HCT116 (cell line): ENCODE measurements around the gene DNAJC9. TPM values are rescaled to one million over a fixed set of nuclear protein-coding genes. Genes with fewer than 3 reads are reported as not detected.

Experiments
- ATAC-seq: fragments of 200-7000 bp; cut with Tn5 transposase; 2 replicates; pipeline ENCODE4 v1.9.1; 2020; ENCODE audit warnings: mild to moderate bottlenecking, moderate library complexity
- BruUV-seq: library from RNA; stranded (reverse); fragments of 400-500 nt; replicated peaks from 2 replicates; lab custom pipeline; 2021; lab: Mats Ljungman, UMichigan
- CTCF ChIA-PET: fragments of 300-600 bp; sonication (Branson Sonifier 250); formaldehyde crosslinking; loops from one replicate; lab custom pipeline; 2021; ENCODE audit warnings: antibody characterized with exemption; lab: Charles Lee
- POLR2A ChIA-PET: fragments of 300-600, 350-600 bp; sonication (Branson Sonifier 250); formaldehyde crosslinking; loops from one replicate; lab custom pipeline; 2021; ENCODE audit warnings: antibody characterized with exemption; lab: Charles Lee
- RAD21 ChIA-PET, 2 experiments: fragments of 300-600 bp; sonication (Branson Sonifier 250); formaldehyde crosslinking; loops; one replicate each; lab custom pipeline; 2023; ENCODE audit warnings: low total read pairs in 2 of 2; ENCODE audit not compliant: uncharacterized antibody in 2 of 2, unreplicated experiment in 2 of 2, low non-redundant PET in 1 of 2; lab: Charles Lee
- DNase-seq: peaks from one replicate; pipeline ENCODE4 v3.0.0-alpha.2; 2010; ENCODE audit warnings: low read depth, low spot score
- H2AFZ ChIP-seq: fragments of 200-600 bp; shearing (Covaris generic), sonication (generic); 2 replicates; pipeline ENCODE4 v1.6.1; 2017; ENCODE audit warnings: low read depth, mixed run types, mixed read lengths, antibody characterized with exemption, low read length; ENCODE audit not compliant: poor library complexity, severe bottlenecking
- H3K27ac ChIP-seq: 2 replicates; pipeline ENCODE4 v1.5.1; 2012; ENCODE audit warnings: low read depth, low read length
- H3K27me3 ChIP-seq: fragments of 200-600 bp; sonication (generic); 2 replicates; pipeline ENCODE4 v1.6.1; 2016; ENCODE audit warnings: mixed run types, low read length, mixed read lengths; ENCODE audit not compliant: insufficient read depth
- H3K36me3 ChIP-seq, 2 experiments: fragments of 200-500 bp in 1 of 2; fragments of 200-600 bp in 1 of 2; sonication (Bioruptor generic) in 1 of 2; sonication (generic) in 1 of 2; 2 replicates each; pipeline versions ENCODE4 v1.5.1 to v1.6.1; 2014 to 2016; ENCODE audit warnings: low read length in 2 of 2, inconsistent platforms in 1 of 2, mixed read lengths in 1 of 2, mixed run types in 1 of 2; ENCODE audit not compliant: insufficient read depth in 2 of 2, control insufficient read depth in 1 of 2
- H3K4me1 ChIP-seq, 2 experiments: fragments of 200-600 bp in 1 of 2; sonication (generic) in 1 of 2; 2 replicates each; pipeline versions ENCODE4 v1.5.1 to v1.6.1; 2012 to 2017; ENCODE audit warnings: low read length in 2 of 2, inconsistent platforms in 1 of 2, mild to moderate bottlenecking in 1 of 2, mixed read lengths in 1 of 2, mixed run types in 1 of 2, moderate library complexity in 1 of 2; ENCODE audit not compliant: insufficient read depth in 2 of 2, control insufficient read depth in 1 of 2
- H3K4me2 ChIP-seq: fragments of 200-600 bp; sonication (generic); 2 replicates; pipeline ENCODE4 v1.6.1; 2017; ENCODE audit warnings: mixed run types, low read length, mixed read lengths
- H3K4me3 ChIP-seq, 2 experiments: fragments of 200-600 bp in 1 of 2; sonication (generic) in 1 of 2; replicated peaks in 1 of 2; 2 replicates each; pipeline ENCODE4 v1.5.1; 2011 to 2016; ENCODE audit warnings: low read length in 2 of 2, control low read depth in 1 of 2, low read depth in 1 of 2, mild to moderate bottlenecking in 1 of 2, mixed read lengths in 1 of 2, mixed run types in 1 of 2
- H3K79me2 ChIP-seq: fragments of 200-600 bp; sonication (generic); 2 replicates; pipeline ENCODE4 v1.6.1; 2017; ENCODE audit warnings: mild to moderate bottlenecking, mixed run types, low read length, moderate library complexity, mixed read lengths; ENCODE audit not compliant: insufficient read depth
- H3K9ac ChIP-seq: fragments of 200-600 bp; sonication (generic); 2 replicates; pipeline ENCODE4 v1.6.1; 2016; ENCODE audit warnings: low read length, mixed read lengths
- H3K9me2 ChIP-seq: fragments of 200-600 bp; sonication (generic), shearing (Covaris generic); 2 replicates; pipeline ENCODE4 v1.6.1; 2017; ENCODE audit warnings: mixed run types, mild to moderate bottlenecking, moderate library complexity; ENCODE audit not compliant: insufficient read depth
- H3K9me3 ChIP-seq, 2 experiments: fragments of 200-500 bp in 1 of 2; fragments of 200-600 bp in 1 of 2; sonication (Bioruptor generic) in 1 of 2; sonication (generic) in 1 of 2; 2 replicates each; pipeline ENCODE4 v1.6.1; 2014 to 2017; ENCODE audit warnings: low read length in 2 of 2, mixed read lengths in 2 of 2, inconsistent platforms in 1 of 2, low read depth in 1 of 2, mild to moderate bottlenecking in 1 of 2, mixed run types in 1 of 2, moderate library complexity in 1 of 2; ENCODE audit not compliant: control insufficient read depth in 1 of 2, insufficient read depth in 1 of 2
- H4K20me1 ChIP-seq: fragments of 200-600 bp; sonication (generic), shearing (Covaris generic); 2 replicates; pipeline ENCODE4 v1.6.1; 2017; ENCODE audit warnings: mixed run types, mild to moderate bottlenecking, moderate library complexity; ENCODE audit not compliant: insufficient read depth
- CEBPB ChIP-seq: IDR thresholded peaks from 2 replicates; pipeline ENCODE4 v1.6.1; 2012; ENCODE audit warnings: low read depth
- EGR1 ChIP-seq: IDR thresholded peaks from 2 replicates; pipeline ENCODE4 v1.6.1; 2012; ENCODE audit warnings: low read depth
- EZH2 ChIP-seq: fragments of 200-600 bp; sonication (generic); IDR thresholded peaks from 2 replicates; pipeline ENCODE4 v1.6.1; 2017; ENCODE audit warnings: antibody characterized with exemption, mixed run types
- EZH2phosphoT487 ChIP-seq: fragments of 200-600 bp; IDR thresholded peaks from 2 replicates; pipeline ENCODE4 v1.6.1; 2018; ENCODE audit warnings: antibody characterized with exemption, borderline replicate concordance
- FOSL1 ChIP-seq: IDR thresholded peaks from 2 replicates; pipeline ENCODE4 v1.6.1; 2012; ENCODE audit warnings: low read depth
- JUND ChIP-seq: IDR thresholded peaks from 2 replicates; pipeline ENCODE4 v1.6.1; 2012
- POLR2A ChIP-seq: IDR thresholded peaks from 2 replicates; pipeline ENCODE4 v1.7.0; 2011; ENCODE audit warnings: borderline replicate concordance; ENCODE audit not compliant: insufficient read depth, insufficient read length; ENCODE audit errors: extremely low read depth
- POLR2AphosphoS5 ChIP-seq: IDR thresholded peaks from 2 replicates; pipeline ENCODE4 v1.6.1; 2011; ENCODE audit warnings: mild to moderate bottlenecking, low read depth, low read length, moderate library complexity
- SIN3A ChIP-seq: IDR thresholded peaks from 2 replicates; pipeline ENCODE4 v1.6.1; 2012; ENCODE audit warnings: low read depth
- SP1 ChIP-seq: IDR thresholded peaks from 2 replicates; pipeline ENCODE4 v1.6.1; 2012; ENCODE audit warnings: low read depth
- SRF ChIP-seq: IDR thresholded peaks from 2 replicates; pipeline ENCODE4 v1.6.1; 2012; ENCODE audit warnings: low read depth
- TCF7L2 ChIP-seq: IDR thresholded peaks from 2 replicates; pipeline ENCODE4 v1.7.0; 2011; ENCODE audit warnings: borderline replicate concordance, inconsistent platforms; ENCODE audit not compliant: insufficient read depth, insufficient read length; ENCODE audit errors: extremely low read depth
- ZFX ChIP-seq: fragments of 450-650 bp; IDR thresholded peaks from 2 replicates; pipeline ENCODE4 v1.6.1; 2017
- ZNF274 ChIP-seq: fragments of 200-500 bp; sonication (Bioruptor generic); IDR thresholded peaks from 2 replicates; pipeline ENCODE4 v1.6.1; 2014; ENCODE audit warnings: mild to moderate bottlenecking, low read depth, low read length, inconsistent platforms
- intact Hi-C: fragments of 100-400 bp; cut with micrococcal nuclease; formaldehyde crosslinking; loops from 2 replicates; pipeline ENCODE4 v1.10.0; 2022
- total RNA-seq: library from RNA; stranded (reverse); gene quantifications from one replicate; pipeline ENCODE4 v1.2.1, GENCODE V29; 2021; ENCODE audit not compliant: unreplicated experiment
- TF ChIP-seq, protein P1 (sequence below), 3 experiments: fragments of 200-600 bp in 1 of 3; sonication (generic) in 1 of 3; IDR thresholded peaks in 2 of 3; conservative IDR thresholded peaks in 1 of 3; 2 replicates each; pipeline ENCODE4 v1.5.1; 2012 to 2017; ENCODE audit warnings: low read depth in 2 of 3, low read length in 2 of 3, antibody characterized with exemption in 1 of 3, borderline replicate concordance in 1 of 3, control low read depth in 1 of 3, mild to moderate bottlenecking in 1 of 3, mixed read lengths in 1 of 3, mixed run types in 1 of 3, moderate library complexity in 1 of 3; ENCODE audit not compliant: insufficient read depth in 1 of 3
- TF ChIP-seq, protein P2 (sequence below): IDR thresholded peaks from 2 replicates; pipeline ENCODE4 v1.6.1; 2012
- TF ChIP-seq, protein P3 (sequence below): IDR thresholded peaks from 2 replicates; pipeline ENCODE4 v1.6.1; 2011; ENCODE audit warnings: mild to moderate bottlenecking, low read length, moderate library complexity; ENCODE audit not compliant: insufficient replicate concordance; ENCODE audit errors: extremely low read depth
- TF ChIP-seq, protein P4 (sequence below): IDR thresholded peaks from 2 replicates; pipeline ENCODE4 v1.6.1; 2012; ENCODE audit warnings: low read depth

DNAJC9 gene
- total RNA-seq, 1 experiment from 2014 or later, result 40.3 TPM

DNA sequence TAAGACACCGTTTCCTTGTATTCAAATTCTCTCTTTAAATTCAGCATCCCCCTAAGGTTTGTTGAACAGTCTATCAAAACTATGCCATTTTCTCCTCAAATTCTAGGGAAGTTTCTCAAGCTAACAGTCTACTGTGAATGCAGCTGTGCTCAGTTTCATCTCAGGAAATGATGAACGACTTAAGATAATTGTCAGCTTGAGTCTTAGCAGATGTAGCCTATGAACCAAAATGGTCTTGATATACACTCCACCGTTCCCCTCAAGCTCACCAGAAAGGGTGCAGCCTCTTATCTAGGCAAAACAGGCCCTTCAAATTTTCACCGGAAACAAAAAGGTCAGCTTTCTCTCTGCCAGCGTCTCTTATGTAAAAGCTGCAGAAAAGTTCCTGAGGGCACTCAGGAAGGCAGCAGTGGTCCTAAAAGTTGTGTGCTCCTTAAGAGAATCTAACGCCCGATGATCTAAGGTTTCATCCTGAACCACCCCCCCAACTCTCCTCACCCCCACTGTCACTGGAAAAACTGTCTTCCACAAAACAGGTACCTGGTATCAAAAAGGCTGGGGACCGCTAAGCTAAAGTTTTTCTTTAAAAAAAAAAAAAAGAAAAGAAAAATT lies 2.1 kb downstream of the DNAJC9 start:
- ChIA-PET POLR2A (no interaction called here), RAD21 (no interaction called here), CTCF (no interaction called here)
- no peaks in the 10 kb centered on the region for H3K9me3 ChIP-seq
- peaks cover 85% of the 10 kb centered on the region for H3K79me2 ChIP-seq
- H3K4me1 ChIP-seq, result peaks cover 12 to 26% of the 10 kb centered on the region in 2 experiments
- DNase-seq (no peak), ATAC-seq (no peak)
- H3K9ac ChIP-seq, result no peak overlapping the region
- peaks cover 10% of the 10 kb centered on the region; the same call in 1 of the 2 replicates for H4K20me1 ChIP-seq
- no TSS peak for BruUV-seq
- H3K27ac ChIP-seq, result no peak overlapping the region
- no peak overlapping the region for H3K4me3 ChIP-seq
- no peaks in the 10 kb centered on the region for H3K9me2 ChIP-seq
- H3K4me2 ChIP-seq, result no peak overlapping the region; the same call in 1 of the 2 replicates
- H3K27me3 ChIP-seq, result no peaks in the 10 kb centered on the region
- H3K36me3 ChIP-seq, result peaks cover 41 to 57% of the 10 kb centered on the region in 2 experiments
- no peak overlapping the region for H2AFZ ChIP-seq
- TF ChIP-seq ZNF274 (no peak), ZFX (no peak), SIN3A (no peak), TCF7L2 (no peak), EZH2phosphoT487 (no peak), JUND (no peak), FOSL1 (no peak), POLR2AphosphoS5 (no peak), SRF (no peak), EGR1 (no peak), CEBPB (no peak), SP1 (no peak), POLR2A (no peak), EZH2 (no peak)
- TF ChIP-seq, protein P1, sequence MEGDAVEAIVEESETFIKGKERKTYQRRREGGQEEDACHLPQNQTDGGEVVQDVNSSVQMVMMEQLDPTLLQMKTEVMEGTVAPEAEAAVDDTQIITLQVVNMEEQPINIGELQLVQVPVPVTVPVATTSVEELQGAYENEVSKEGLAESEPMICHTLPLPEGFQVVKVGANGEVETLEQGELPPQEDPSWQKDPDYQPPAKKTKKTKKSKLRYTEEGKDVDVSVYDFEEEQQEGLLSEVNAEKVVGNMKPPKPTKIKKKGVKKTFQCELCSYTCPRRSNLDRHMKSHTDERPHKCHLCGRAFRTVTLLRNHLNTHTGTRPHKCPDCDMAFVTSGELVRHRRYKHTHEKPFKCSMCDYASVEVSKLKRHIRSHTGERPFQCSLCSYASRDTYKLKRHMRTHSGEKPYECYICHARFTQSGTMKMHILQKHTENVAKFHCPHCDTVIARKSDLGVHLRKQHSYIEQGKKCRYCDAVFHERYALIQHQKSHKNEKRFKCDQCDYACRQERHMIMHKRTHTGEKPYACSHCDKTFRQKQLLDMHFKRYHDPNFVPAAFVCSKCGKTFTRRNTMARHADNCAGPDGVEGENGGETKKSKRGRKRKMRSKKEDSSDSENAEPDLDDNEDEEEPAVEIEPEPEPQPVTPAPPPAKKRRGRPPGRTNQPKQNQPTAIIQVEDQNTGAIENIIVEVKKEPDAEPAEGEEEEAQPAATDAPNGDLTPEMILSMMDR (IDR thresholded peaks at IDR 0.05 in 2 of 3, conservative IDR thresholded peaks at IDR 0.05 in 1 of 3; ENCODE audit: borderline replicate concordance in 1 of 3, insufficient read depth in 1 of 3, low read depth in 2 of 3, low read length in 2 of 3), result no peak
- TF ChIP-seq, protein P2, sequence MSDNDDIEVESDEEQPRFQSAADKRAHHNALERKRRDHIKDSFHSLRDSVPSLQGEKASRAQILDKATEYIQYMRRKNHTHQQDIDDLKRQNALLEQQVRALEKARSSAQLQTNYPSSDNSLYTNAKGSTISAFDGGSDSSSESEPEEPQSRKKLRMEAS, result no peak
- TF ChIP-seq, protein P3, sequence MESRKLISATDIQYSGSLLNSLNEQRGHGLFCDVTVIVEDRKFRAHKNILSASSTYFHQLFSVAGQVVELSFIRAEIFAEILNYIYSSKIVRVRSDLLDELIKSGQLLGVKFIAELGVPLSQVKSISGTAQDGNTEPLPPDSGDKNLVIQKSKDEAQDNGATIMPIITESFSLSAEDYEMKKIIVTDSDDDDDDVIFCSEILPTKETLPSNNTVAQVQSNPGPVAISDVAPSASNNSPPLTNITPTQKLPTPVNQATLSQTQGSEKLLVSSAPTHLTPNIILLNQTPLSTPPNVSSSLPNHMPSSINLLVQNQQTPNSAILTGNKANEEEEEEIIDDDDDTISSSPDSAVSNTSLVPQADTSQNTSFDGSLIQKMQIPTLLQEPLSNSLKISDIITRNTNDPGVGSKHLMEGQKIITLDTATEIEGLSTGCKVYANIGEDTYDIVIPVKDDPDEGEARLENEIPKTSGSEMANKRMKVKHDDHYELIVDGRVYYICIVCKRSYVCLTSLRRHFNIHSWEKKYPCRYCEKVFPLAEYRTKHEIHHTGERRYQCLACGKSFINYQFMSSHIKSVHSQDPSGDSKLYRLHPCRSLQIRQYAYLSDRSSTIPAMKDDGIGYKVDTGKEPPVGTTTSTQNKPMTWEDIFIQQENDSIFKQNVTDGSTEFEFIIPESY, result no peak
- TF ChIP-seq, protein P4, sequence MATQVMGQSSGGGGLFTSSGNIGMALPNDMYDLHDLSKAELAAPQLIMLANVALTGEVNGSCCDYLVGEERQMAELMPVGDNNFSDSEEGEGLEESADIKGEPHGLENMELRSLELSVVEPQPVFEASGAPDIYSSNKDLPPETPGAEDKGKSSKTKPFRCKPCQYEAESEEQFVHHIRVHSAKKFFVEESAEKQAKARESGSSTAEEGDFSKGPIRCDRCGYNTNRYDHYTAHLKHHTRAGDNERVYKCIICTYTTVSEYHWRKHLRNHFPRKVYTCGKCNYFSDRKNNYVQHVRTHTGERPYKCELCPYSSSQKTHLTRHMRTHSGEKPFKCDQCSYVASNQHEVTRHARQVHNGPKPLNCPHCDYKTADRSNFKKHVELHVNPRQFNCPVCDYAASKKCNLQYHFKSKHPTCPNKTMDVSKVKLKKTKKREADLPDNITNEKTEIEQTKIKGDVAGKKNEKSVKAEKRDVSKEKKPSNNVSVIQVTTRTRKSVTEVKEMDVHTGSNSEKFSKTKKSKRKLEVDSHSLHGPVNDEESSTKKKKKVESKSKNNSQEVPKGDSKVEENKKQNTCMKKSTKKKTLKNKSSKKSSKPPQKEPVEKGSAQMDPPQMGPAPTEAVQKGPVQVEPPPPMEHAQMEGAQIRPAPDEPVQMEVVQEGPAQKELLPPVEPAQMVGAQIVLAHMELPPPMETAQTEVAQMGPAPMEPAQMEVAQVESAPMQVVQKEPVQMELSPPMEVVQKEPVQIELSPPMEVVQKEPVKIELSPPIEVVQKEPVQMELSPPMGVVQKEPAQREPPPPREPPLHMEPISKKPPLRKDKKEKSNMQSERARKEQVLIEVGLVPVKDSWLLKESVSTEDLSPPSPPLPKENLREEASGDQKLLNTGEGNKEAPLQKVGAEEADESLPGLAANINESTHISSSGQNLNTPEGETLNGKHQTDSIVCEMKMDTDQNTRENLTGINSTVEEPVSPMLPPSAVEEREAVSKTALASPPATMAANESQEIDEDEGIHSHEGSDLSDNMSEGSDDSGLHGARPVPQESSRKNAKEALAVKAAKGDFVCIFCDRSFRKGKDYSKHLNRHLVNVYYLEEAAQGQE, result no peak
- intact Hi-C loops, result loop anchor here (5.0 kb wide), 2 partner anchors 382 to 397 kb away; partner anchors contain the start of gene MYOZ1
